ENCODE results near the gene PRRT1. TPM values are rescaled to one million over a fixed set of nuclear protein-coding genes. Genes with fewer than 3 reads are reported as not detected.

The PRRT1 gene
- total and polyA plus RNA-seq, 2 of the 4 experiments (the other 2 are of a cell fraction), result 0.99 TPM; not detected in 1

DNA sequence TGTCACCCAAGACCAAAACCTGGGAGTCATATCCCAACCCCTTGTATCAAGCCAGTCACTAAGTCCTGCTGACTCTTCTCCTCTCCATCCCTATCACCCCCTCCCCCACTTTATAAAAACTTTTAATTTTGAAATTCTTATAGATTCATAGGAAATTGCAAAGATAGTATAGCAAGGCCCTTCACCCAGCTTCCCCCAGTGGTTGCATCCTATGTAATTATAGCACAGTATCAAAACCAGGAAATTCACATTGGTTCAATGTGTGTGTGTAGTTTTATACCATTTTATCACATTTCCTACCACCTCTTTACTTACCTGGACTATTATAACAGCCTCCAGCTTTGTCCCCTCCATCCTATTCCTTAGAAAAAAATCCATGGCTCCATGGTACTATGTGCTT lies 6.3 kb upstream of the PRRT1 start:
- ChIA-PET POLR2A (ENCODE audit: unreplicated experiment) (no interaction called here), CTCF (no interaction called here)
- H3K18ac ChIP-seq (ENCODE audit: low read depth, low read length), result no peak overlapping the region
- no peak overlapping the region for H3K4me3 ChIP-seq (ENCODE audit: insufficient read depth, low read depth, low read length)
- no peak overlapping the region for H2BK20ac ChIP-seq (ENCODE audit: low read depth, low read length)
- DNase-seq (no peak), ATAC-seq (ENCODE audit: low read depth) (no peak)
- no peak overlapping the region for H3K27ac ChIP-seq (ENCODE audit: insufficient read depth, low read length)
- H3K9me1 ChIP-seq (ENCODE audit: insufficient read depth, low read length), result no peaks in the 10 kb centered on the region
- dilution Hi-C loops (cut with HindIII; ENCODE audit: low sequenced_read_pairs, unreplicated experiment) (no loop called here), in situ Hi-C loops (cut with MboI; ENCODE audit: low sequenced_read_pairs) (loop anchor here (5.0 kb wide), 1 partner anchor 41 kb away; no protein-coding TSS in a partner anchor), intact Hi-C loops (cut with micrococcal nuclease) (loop anchor here (10.0 kb wide), 1 partner anchor 113 kb away; no protein-coding TSS in a partner anchor)
- BruUV-seq (replicated peaks), result no TSS peak
- H4K91ac ChIP-seq (ENCODE audit: insufficient read depth, low read depth, low read length), result no peak overlapping the region
- peaks cover 6 to 27% of the 10 kb centered on the region in 2 experiments for H3K79me1 ChIP-seq (ENCODE audit: low read depth in 1 of 2, low read length in 2 of 2)
- no peak overlapping the region for H3K9ac ChIP-seq (ENCODE audit: low read depth, low read length)
- no peak overlapping the region for H2AK5ac ChIP-seq (ENCODE audit: low read depth, low read length)
- no peak overlapping the region for H2BK120ac ChIP-seq (ENCODE audit: low read depth, low read length)
- H4K5ac ChIP-seq (ENCODE audit: low read depth, low read length), result no peak overlapping the region
- no peak overlapping the region for H2AK9ac ChIP-seq (replicated peaks; ENCODE audit: low read depth, low read length, poor library complexity)
- H3K23ac ChIP-seq (ENCODE audit: low read depth, low read length), result no peak overlapping the region
- no peaks in the 10 kb centered on the region for H3K27me3 ChIP-seq (ENCODE audit: control insufficient read depth, insufficient read depth, low read length)
- H3K4me2 ChIP-seq (ENCODE audit: low read depth, low read length), result no peak overlapping the region
- peaks cover 9% of the 10 kb centered on the region; the same call in 1 of the 2 replicates for H3K4me1 ChIP-seq (ENCODE audit: control insufficient read depth, insufficient read depth, low read length)
- no peak overlapping the region for H2BK5ac ChIP-seq (ENCODE audit: low read depth, low read length, poor library complexity, severe bottlenecking)
- no peak overlapping the region for H3K4ac ChIP-seq (ENCODE audit: low read depth, low read length)
- H4K8ac ChIP-seq (ENCODE audit: low read depth in 2 of 2, low read length in 2 of 2), result no peak overlapping the region
- TF ChIP-seq, protein P1, sequence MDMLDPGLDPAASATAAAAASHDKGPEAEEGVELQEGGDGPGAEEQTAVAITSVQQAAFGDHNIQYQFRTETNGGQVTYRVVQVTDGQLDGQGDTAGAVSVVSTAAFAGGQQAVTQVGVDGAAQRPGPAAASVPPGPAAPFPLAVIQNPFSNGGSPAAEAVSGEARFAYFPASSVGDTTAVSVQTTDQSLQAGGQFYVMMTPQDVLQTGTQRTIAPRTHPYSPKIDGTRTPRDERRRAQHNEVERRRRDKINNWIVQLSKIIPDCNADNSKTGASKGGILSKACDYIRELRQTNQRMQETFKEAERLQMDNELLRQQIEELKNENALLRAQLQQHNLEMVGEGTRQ (IDR thresholded peaks at IDR 0.05; ENCODE audit: low read depth, low read length), result no peak
- TF ChIP-seq CEBPB (IDR thresholded peaks at IDR 0.05; ENCODE audit: low read depth, low read length), result no peak
- TF ChIP-seq CHD1 (IDR thresholded peaks at IDR 0.05; ENCODE audit: low read depth, low read length), result no peak
- no peak for TF ChIP-seq NFE2L2 (IDR thresholded peaks at IDR 0.05; ENCODE audit: low read depth, low read length)
- TF ChIP-seq, protein P2, sequence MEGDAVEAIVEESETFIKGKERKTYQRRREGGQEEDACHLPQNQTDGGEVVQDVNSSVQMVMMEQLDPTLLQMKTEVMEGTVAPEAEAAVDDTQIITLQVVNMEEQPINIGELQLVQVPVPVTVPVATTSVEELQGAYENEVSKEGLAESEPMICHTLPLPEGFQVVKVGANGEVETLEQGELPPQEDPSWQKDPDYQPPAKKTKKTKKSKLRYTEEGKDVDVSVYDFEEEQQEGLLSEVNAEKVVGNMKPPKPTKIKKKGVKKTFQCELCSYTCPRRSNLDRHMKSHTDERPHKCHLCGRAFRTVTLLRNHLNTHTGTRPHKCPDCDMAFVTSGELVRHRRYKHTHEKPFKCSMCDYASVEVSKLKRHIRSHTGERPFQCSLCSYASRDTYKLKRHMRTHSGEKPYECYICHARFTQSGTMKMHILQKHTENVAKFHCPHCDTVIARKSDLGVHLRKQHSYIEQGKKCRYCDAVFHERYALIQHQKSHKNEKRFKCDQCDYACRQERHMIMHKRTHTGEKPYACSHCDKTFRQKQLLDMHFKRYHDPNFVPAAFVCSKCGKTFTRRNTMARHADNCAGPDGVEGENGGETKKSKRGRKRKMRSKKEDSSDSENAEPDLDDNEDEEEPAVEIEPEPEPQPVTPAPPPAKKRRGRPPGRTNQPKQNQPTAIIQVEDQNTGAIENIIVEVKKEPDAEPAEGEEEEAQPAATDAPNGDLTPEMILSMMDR (conservative IDR thresholded peaks at IDR 0.05; ENCODE audit: low read depth, low read length), result no peak
- TF ChIP-seq POLR2A (IDR thresholded peaks at IDR 0.05; ENCODE audit: low read depth, low read length), result no peak
- no peak for TF ChIP-seq RFX5 (IDR thresholded peaks at IDR 0.05; ENCODE audit: low read depth, low read length)
- no peak for TF ChIP-seq MXI1 (IDR thresholded peaks at IDR 0.05; ENCODE audit: borderline replicate concordance, low read depth, low read length)
- no peak for TF ChIP-seq MAFK (IDR thresholded peaks at IDR 0.05; ENCODE audit: low read depth, low read length)
- no peaks in the 10 kb centered on the region for H4K20me1 ChIP-seq (ENCODE audit: insufficient read depth, low read length)
- H3K14ac ChIP-seq (replicated peaks; ENCODE audit: low read depth, low read length), result no peak overlapping the region
- no peaks in the 10 kb centered on the region for H3K9me3 ChIP-seq (ENCODE audit: control insufficient read depth, insufficient read depth, low read length)
- H2AFZ ChIP-seq (replicated peaks; ENCODE audit: low read length, poor library complexity), result no peak overlapping the region
- H2BK15ac ChIP-seq (ENCODE audit: low read depth, low read length), result no peak overlapping the region
- H3K56ac ChIP-seq (ENCODE audit: extremely low read depth, insufficient read depth, low read length), result no peak overlapping the region
- H3K36me3 ChIP-seq (ENCODE audit: control insufficient read depth, insufficient read depth, low read length), result peaks cover 23% of the 10 kb centered on the region

Data from IMR-90 (cell line).